KBM-7 (cell line): ENCODE data around the gene SP6.

Experiments
- DNase-seq: peaks from one replicate; pipeline ENCODE4 v3.0.0-alpha.2; 2015
- in situ Hi-C: fragments of 300-500 bp; cut with MboI; formaldehyde crosslinking; loops from 2 replicates; pipeline ENCODE4 v1.14.3; 2020; ENCODE audit warnings: low sequenced_read_pairs, low pct_unique_long_range_greater_than_20kb, mixed read lengths

SP6 gene

GRCh38 chr17:47821031-47821423, 29.9 kb downstream of the SP6 start:
- DNase-seq: no peak
- in situ Hi-C loops: no loop called here

GRCh38 chr17:47820033-47820789, 30.8 kb downstream of the SP6 start:
- no peak for DNase-seq
- in situ Hi-C loops: no loop called here

- no peak for DNase-seq
- in situ Hi-C loops: no loop called here
These were observed 31.5 kb downstream of the SP6 start for GRCh38 chr17:47819475-47819874.

GRCh38 chr17:47818002-47818695, 32.8 kb downstream of the SP6 start:
- no peak for DNase-seq
- in situ Hi-C loops: no loop called here

- in situ Hi-C loops: no loop called here
- no peak for DNase-seq
These were observed 34.0 kb downstream of the SP6 start for GRCh38 chr17:47816947-47817346.

- no peak for DNase-seq
- in situ Hi-C loops: no loop called here
These were observed 34.7 kb downstream of the SP6 start for GRCh38 chr17:47816111-47816735.

GRCh38 chr17:47815106-47815918, 35.7 kb downstream of the SP6 start:
- no peak for DNase-seq
- in situ Hi-C loops: no loop called here

- no peak for DNase-seq
- in situ Hi-C loops: no loop called here
These were observed 37.4 kb downstream of the SP6 start for GRCh38 chr17:47813512-47814031.

GRCh38 chr17:47813077-47813476, 37.9 kb downstream of the SP6 start:
- DNase-seq: no peak
- in situ Hi-C loops: no loop called here

- no peak for DNase-seq
- in situ Hi-C loops: no loop called here
These were observed 38.6 kb downstream of the SP6 start for GRCh38 chr17:47812146-47812920.

- in situ Hi-C loops: no loop called here
These were observed 39.3 kb downstream of the SP6 start for GRCh38 chr17:47811709-47812108.

GRCh38 chr17:47810901-47811635, 39.9 kb downstream of the SP6 start:
- in situ Hi-C loops: no loop called here

More at GRCh38 chr17:47811709-47812108, 39.3 kb downstream of the SP6 start:
- no peak for DNase-seq

GRCh38 chr17:47810200-47810821, 40.7 kb downstream of the SP6 start:
- DNase-seq: no peak
- in situ Hi-C loops: no loop called here

More at GRCh38 chr17:47810901-47811635, 39.9 kb downstream of the SP6 start:
- no peak for DNase-seq

- in situ Hi-C loops: no loop called here
- DNase-seq: no peak
These were observed 42.0 kb downstream of the SP6 start for GRCh38 chr17:47808830-47809480.

- no peak for DNase-seq
- in situ Hi-C loops: no loop called here
These were observed 42.7 kb downstream of the SP6 start for GRCh38 chr17:47808036-47808829.

- DNase-seq: no peak
- in situ Hi-C loops: no loop called here
These were observed 43.5 kb downstream of the SP6 start for GRCh38 chr17:47807421-47807820.
